ENCODE measurements around the gene CES4A. TPM values are rescaled to one million over a fixed set of nuclear protein-coding genes. Genes with fewer than 3 reads are reported as not detected.

The CES4A gene
- polyA plus RNA-seq, 1 donor (not counting 4 experiments of a cell fraction or from before 2014, with no cell fraction given): 6.6 TPM

DNA sequence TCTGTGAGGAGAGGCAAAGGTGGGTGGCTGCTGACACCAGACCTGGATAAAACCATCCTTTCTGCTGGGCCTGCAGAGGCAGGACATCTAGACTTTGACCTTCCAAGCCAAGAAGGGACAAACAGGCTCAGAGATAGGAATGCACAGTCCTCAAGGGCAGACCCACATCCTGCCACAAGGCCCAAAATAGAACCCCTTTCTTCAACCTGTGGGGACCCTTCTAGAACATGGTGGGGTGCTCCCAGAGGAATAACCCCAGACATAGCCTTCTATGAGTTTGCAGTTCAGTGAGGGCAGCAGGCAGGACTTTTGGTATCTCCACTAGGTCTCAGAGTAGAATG lies 36.8 kb downstream of the CES4A start:
- H4K20me1 ChIP-seq (ENCODE audit: control insufficient read depth, extremely low read depth, insufficient read depth, low read length): no peaks in the 10 kb centered on the region
- H2AFZ ChIP-seq (ENCODE audit: control insufficient read depth, low read length): no peak overlapping the region
- no peak overlapping the region for H3K27ac ChIP-seq (ENCODE audit: control insufficient read depth, insufficient read depth, low read length)
- no peak for TF ChIP-seq EZH2 (IDR thresholded peaks at IDR 0.05; ENCODE audit: low read length)
- TF ChIP-seq, protein P1, sequence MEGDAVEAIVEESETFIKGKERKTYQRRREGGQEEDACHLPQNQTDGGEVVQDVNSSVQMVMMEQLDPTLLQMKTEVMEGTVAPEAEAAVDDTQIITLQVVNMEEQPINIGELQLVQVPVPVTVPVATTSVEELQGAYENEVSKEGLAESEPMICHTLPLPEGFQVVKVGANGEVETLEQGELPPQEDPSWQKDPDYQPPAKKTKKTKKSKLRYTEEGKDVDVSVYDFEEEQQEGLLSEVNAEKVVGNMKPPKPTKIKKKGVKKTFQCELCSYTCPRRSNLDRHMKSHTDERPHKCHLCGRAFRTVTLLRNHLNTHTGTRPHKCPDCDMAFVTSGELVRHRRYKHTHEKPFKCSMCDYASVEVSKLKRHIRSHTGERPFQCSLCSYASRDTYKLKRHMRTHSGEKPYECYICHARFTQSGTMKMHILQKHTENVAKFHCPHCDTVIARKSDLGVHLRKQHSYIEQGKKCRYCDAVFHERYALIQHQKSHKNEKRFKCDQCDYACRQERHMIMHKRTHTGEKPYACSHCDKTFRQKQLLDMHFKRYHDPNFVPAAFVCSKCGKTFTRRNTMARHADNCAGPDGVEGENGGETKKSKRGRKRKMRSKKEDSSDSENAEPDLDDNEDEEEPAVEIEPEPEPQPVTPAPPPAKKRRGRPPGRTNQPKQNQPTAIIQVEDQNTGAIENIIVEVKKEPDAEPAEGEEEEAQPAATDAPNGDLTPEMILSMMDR (optimal IDR thresholded peaks at IDR 0.05 in 1 of 3, IDR thresholded peaks at IDR 0.05 in 1 of 3, conservative IDR thresholded peaks at IDR 0.05 in 1 of 3; ENCODE audit: extremely low read depth in 1 of 3, insufficient read depth in 2 of 3, low read length in 3 of 3): no peak
- no peaks in the 10 kb centered on the region for H3K9me3 ChIP-seq (ENCODE audit: control insufficient read depth, low read depth, low read length)
- no peak for FAIRE-seq
- peaks cover 8% of the 10 kb centered on the region for H3K4me1 ChIP-seq (ENCODE audit: control insufficient read depth, extremely low read depth, insufficient read depth, low read length)
- no peaks in the 10 kb centered on the region for H3K9me1 ChIP-seq (ENCODE audit: control insufficient read depth, extremely low read depth, insufficient read depth, low read length)
- peaks cover 7% of the 10 kb centered on the region for H3K79me2 ChIP-seq (ENCODE audit: control insufficient read depth, insufficient read depth, low read length)
- H3K36me3 ChIP-seq (ENCODE audit: control insufficient read depth in 2 of 2, extremely low read depth in 1 of 2, insufficient read depth in 2 of 2, low read length in 2 of 2): no peaks in the 10 kb centered on the region
- H3K27me3 ChIP-seq (ENCODE audit: control insufficient read depth, extremely low read depth, insufficient read depth, low read length): no peaks in the 10 kb centered on the region
- no peak overlapping the region for H3K9ac ChIP-seq (ENCODE audit: control insufficient read depth, extremely low read depth, insufficient read depth, low read length)
- H3K4me3 ChIP-seq (ENCODE audit: control insufficient read depth in 2 of 3, extremely low read depth in 1 of 3, insufficient read depth in 2 of 3, low read depth in 1 of 3, low read length in 3 of 3): no peak overlapping the region
- dilution Hi-C loops (cut with MboI; ENCODE audit: extremely low pct_ligation_motif_present, low sequenced_read_pairs): no loop called here
- H3K4me2 ChIP-seq (ENCODE audit: control insufficient read depth, extremely low read depth, insufficient read depth, low read depth, low read length): no peak overlapping the region
- no peak for DNase-seq (ENCODE audit: low read depth, low spot score)

DNA sequence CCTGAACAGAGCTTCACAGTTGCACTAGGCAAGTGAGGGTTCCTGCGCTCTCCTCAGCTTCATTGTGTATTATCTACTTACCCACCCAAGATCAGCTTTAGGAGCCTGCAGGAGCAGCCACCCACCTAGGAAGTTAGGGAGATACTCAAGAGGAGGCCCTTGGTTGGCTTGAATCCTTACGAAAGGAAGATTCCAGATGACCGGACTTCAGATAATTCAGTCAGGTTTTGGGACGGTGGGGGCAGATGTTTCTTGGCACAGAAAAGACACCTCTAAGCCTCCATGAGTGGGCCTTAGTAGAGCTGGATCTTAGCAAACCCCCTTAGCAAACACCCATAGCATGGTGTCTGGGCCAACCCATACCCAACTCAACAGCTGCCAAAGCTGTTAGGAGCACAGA lies 38.2 kb downstream of the CES4A start:
- Histone ChIP-seq H3K9me3 (ENCODE audit: control insufficient read depth, low read depth, low read length) (no peaks in the 10 kb centered on the region), H3K4me1 (ENCODE audit: control insufficient read depth, extremely low read depth, insufficient read depth, low read length) (peaks cover 16% of the 10 kb centered on the region), H3K9me1 (ENCODE audit: control insufficient read depth, extremely low read depth, insufficient read depth, low read length) (no peaks in the 10 kb centered on the region), H3K4me3 (ENCODE audit: control insufficient read depth in 2 of 3, extremely low read depth in 1 of 3, insufficient read depth in 2 of 3, low read depth in 1 of 3, low read length in 3 of 3) (no peak overlapping the region), H3K9ac (ENCODE audit: control insufficient read depth, extremely low read depth, insufficient read depth, low read length) (no peak overlapping the region), H3K4me2 (ENCODE audit: control insufficient read depth, extremely low read depth, insufficient read depth, low read depth, low read length) (no peak overlapping the region), H3K36me3 (ENCODE audit: control insufficient read depth in 2 of 2, extremely low read depth in 1 of 2, insufficient read depth in 2 of 2, low read length in 2 of 2) (peaks cover 0 to 2% of the 10 kb centered on the region in 2 experiments), H3K79me2 (ENCODE audit: control insufficient read depth, insufficient read depth, low read length) (peaks cover 20% of the 10 kb centered on the region), H3K27me3 (ENCODE audit: control insufficient read depth, extremely low read depth, insufficient read depth, low read length) (no peaks in the 10 kb centered on the region), H3K27ac (ENCODE audit: control insufficient read depth, insufficient read depth, low read length) (no peak overlapping the region), H2AFZ (ENCODE audit: control insufficient read depth, low read length) (no peak overlapping the region), H4K20me1 (ENCODE audit: control insufficient read depth, extremely low read depth, insufficient read depth, low read length) (no peaks in the 10 kb centered on the region)
- FAIRE-seq (no peak), DNase-seq (ENCODE audit: low read depth, low spot score) (no peak)
- TF ChIP-seq, protein P1 (optimal IDR thresholded peaks at IDR 0.05 in 1 of 3, IDR thresholded peaks at IDR 0.05 in 1 of 3, conservative IDR thresholded peaks at IDR 0.05 in 1 of 3; ENCODE audit: extremely low read depth in 1 of 3, insufficient read depth in 2 of 3, low read length in 3 of 3): no peak
- TF ChIP-seq EZH2 (IDR thresholded peaks at IDR 0.05; ENCODE audit: low read length): no peak
- dilution Hi-C loops (cut with MboI; ENCODE audit: extremely low pct_ligation_motif_present, low sequenced_read_pairs): no loop called here
